Central memory CD8-positive, alpha-beta T cell (primary cell): ENCODE results near the gene APOC1.
A peak's percentile ranks its signal among the peaks of the same experiment; 100 is the strongest.
"Not testable (repeated sequence)": the region's sequence is repeated elsewhere in the genome, so short reads cannot be mapped to it uniquely, and the experiment has no call there.

Experiments
- ATAC-seq: fragments of 150-1000 bp; cut with Tn5 transposase; replicated peaks from 2 replicates; pipeline ENCODE4 v1.10.0; 2022; ENCODE audit warnings: mild to moderate bottlenecking, moderate FRiP score, moderate number of reproducible peaks; ENCODE audit not compliant: poor library complexity, severe bottlenecking; ENCODE audit errors: extremely low read depth
- DNase-seq, 2 donors: peaks; one replicate each; pipeline ENCODE4 v3.0.0; 2021; ENCODE audit warnings: low spot score in 2 of 2
- H3K27ac Mint-ChIP-seq: one replicate; pipeline ENCODE4 v1.8.0; 2022; ENCODE audit warnings: low read depth, mild to moderate bottlenecking, moderate library complexity, mixed read lengths
- H3K27me3 Mint-ChIP-seq: one replicate; pipeline ENCODE4 v1.8.0; 2022; ENCODE audit warnings: mixed read lengths
- H3K36me3 Mint-ChIP-seq: one replicate; pipeline ENCODE4 v1.8.0; 2022; ENCODE audit warnings: mild to moderate bottlenecking, moderate library complexity, mixed read lengths; ENCODE audit not compliant: insufficient read depth
- H3K4me1 Mint-ChIP-seq: one replicate; pipeline ENCODE4 v1.8.0; 2022; ENCODE audit warnings: mixed read lengths
- H3K4me3 Mint-ChIP-seq: one replicate; pipeline ENCODE4 v1.8.0; 2022; ENCODE audit warnings: mild to moderate bottlenecking, moderate library complexity, mixed read lengths
- H3K9me3 Mint-ChIP-seq: one replicate; pipeline ENCODE4 v1.8.0; 2022; ENCODE audit warnings: mixed read lengths

Gene APOC1

DNA sequence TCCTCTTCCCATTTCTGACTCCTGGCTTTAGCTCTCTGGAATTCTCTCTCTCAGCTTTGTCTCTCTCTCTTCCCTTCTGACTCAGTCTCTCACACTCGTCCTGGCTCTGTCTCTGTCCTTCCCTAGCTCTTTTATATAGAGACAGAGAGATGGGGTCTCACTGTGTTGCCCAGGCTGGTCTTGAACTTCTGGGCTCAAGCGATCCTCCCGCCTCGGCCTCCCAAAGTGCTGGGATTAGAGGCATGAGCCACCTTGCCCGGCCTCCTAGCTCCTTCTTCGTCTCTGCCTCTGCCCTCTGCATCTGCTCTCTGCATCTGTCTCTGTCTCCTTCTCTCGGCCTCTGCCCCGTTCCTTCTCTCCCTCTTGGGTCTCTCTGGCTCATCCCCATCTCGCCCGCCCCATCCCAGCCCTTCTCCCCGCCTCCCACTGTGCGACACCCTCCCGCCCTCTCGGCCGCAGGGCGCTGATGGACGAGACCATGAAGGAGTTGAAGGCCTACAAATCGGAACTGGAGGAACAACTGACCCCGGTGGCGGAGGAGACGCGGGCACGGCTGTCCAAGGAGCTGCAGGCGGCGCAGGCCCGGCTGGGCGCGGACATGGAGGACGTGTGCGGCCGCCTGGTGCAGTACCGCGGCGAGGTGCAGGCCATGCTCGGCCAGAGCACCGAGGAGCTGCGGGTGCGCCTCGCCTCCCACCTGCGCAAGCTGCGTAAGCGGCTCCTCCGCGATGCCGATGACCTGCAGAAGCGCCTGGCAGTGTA is 6.2 kb upstream of the APOC1 start:
- H3K27me3 Mint-ChIP-seq = peaks cover 55% of the 10 kb centered on the region
- ATAC-seq = no peak
- peaks cover 6% of the 10 kb centered on the region for H3K36me3 Mint-ChIP-seq
- H3K4me1 Mint-ChIP-seq = peaks cover 6% of the 10 kb centered on the region
- H3K4me3 Mint-ChIP-seq = no peak overlapping the region
- no peaks in the 10 kb centered on the region for H3K9me3 Mint-ChIP-seq
- H3K27ac Mint-ChIP-seq = no peak overlapping the region
- no peak for DNase-seq

DNA sequence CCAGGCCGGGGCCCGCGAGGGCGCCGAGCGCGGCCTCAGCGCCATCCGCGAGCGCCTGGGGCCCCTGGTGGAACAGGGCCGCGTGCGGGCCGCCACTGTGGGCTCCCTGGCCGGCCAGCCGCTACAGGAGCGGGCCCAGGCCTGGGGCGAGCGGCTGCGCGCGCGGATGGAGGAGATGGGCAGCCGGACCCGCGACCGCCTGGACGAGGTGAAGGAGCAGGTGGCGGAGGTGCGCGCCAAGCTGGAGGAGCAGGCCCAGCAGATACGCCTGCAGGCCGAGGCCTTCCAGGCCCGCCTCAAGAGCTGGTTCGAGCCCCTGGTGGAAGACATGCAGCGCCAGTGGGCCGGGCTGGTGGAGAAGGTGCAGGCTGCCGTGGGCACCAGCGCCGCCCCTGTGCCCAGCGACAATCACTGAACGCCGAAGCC is 5.6 kb upstream of the APOC1 start:
- ATAC-seq = no peak
- H3K27me3 Mint-ChIP-seq = peaks cover 60% of the 10 kb centered on the region

DNA sequence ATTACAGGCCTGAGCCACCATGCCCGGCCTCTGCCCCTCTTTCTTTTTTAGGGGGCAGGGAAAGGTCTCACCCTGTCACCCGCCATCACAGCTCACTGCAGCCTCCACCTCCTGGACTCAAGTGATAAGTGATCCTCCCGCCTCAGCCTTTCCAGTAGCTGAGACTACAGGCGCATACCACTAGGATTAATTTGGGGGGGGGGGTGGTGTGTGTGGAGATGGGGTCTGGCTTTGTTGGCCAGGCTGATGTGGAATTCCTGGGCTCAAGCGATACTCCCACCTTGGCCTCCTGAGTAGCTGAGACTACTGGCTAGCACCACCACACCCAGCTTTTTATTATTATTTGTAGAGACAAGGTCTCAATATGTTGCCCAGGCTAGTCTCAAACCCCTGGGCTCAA is 4.6 kb upstream of the APOC1 start:
- ATAC-seq = no peak
- no peak for DNase-seq
- Mint-ChIP-seq H3K36me3 (peaks cover 2% of the 10 kb centered on the region), H3K27me3 (peaks cover 70% of the 10 kb centered on the region), H3K9me3 (no peaks in the 10 kb centered on the region), H3K4me3 (no peak overlapping the region), H3K27ac (no peak overlapping the region), H3K4me1 (peaks cover 14% of the 10 kb centered on the region)

More for the DNA sequence above, 5.6 kb upstream of the APOC1 start:
- Mint-ChIP-seq H3K9me3 (no peaks in the 10 kb centered on the region), H3K36me3 (peaks cover 4% of the 10 kb centered on the region), H3K4me3 (no peak overlapping the region), H3K4me1 (peaks cover 6% of the 10 kb centered on the region), H3K27ac (no peak overlapping the region)
- no peak for DNase-seq

DNA sequence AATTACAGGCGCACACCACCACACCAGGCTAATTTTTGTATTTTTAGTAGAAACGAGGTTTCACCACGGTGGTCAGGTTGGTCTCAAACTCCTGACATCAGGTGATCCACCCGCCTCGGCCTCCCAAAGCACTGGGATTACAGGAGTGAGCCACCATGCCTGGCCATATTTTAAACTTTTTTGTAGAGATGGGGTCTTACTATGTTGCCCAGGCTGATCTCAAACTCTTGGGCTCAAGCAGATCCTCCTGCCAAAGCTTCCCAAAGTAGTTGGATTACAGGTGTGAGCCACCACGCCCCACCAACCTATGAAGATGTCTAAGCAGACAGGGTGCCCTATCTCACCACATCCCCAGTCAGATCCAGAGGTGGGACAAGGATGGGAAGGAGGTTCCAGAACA is 2.5 kb upstream of the APOC1 start:
- not testable (repeated sequence) for H3K36me3 Mint-ChIP-seq, DNase-seq, ATAC-seq, H3K9me3 Mint-ChIP-seq, H3K27ac Mint-ChIP-seq, H3K4me3 Mint-ChIP-seq
- H3K27me3 Mint-ChIP-seq = peaks cover 55% of the 10 kb centered on the region
- H3K4me1 Mint-ChIP-seq = peaks cover 11% of the 10 kb centered on the region

DNA sequence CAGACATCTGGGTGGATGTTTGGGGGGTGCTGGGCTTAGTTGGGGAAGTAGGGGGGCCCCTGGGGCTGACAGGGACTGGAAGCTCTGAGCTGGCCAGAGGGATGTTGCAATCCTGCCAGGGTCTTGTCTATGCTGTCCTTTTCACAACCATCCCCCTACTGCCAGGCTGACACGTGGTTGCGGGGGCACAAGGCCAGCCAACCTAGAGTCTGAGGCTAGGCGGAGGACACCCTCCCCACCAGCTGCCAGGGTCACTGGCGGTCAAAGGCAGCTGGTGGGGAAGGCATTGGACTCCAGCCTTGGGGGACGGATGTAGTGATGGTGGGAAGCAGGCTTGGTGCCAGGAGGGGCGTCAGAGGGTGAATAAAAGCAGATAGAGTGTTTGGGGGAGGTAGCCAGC is 1.6 kb upstream of the APOC1 start:
- DNase-seq (no peak), ATAC-seq (no peak)
- Mint-ChIP-seq H3K4me3 (no peak overlapping the region), H3K4me1 (peaks cover 11% of the 10 kb centered on the region), H3K27me3 (peaks cover 46% of the 10 kb centered on the region), H3K27ac (no peak overlapping the region), H3K36me3 (no peaks in the 10 kb centered on the region), H3K9me3 (no peaks in the 10 kb centered on the region)

DNA sequence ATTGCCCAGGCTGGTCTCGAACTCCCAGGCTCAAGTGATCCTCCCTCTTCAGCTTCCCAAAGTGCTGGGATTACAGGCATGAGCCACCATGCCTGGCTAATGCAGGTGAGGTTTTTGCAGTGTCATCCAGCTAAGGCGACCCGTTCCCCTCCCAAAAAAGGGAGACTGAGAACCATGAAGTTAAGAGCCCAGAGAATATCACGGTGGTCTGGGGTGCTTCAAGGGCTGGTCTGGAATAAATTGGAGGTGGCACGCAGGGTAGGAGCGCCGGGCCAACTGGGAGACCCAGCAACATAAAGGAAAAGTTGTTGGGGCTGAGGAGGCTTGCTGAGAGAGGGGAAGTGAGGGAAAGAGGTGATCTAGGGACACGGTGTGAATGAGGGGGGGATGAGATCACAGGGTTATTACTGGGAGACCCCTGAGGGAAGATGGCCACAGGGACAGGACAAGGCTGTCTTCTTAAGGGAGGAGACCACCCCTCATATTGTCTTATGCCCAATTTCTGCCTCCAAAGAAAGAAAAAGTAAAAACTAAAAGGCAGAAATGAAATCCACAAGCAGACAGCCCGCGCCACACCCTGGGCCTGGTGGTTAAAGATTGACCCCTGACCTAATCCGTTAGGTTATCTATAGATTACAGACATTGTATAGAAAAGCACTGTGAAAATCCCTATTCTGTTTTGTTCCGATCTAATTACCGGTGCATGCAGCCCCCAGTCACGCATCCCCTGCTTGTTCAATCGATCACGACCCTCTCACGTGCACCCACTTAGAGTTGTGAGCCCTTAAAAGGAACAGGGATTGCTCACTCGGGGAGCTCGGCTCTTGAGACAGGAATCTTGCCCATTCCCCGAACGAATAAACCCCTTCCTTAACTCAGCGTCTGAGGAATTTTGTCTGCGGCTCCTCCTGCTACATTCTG is 636 bp upstream of the APOC1 start:
- not testable (repeated sequence) for H3K27ac Mint-ChIP-seq, DNase-seq, ATAC-seq, H3K36me3 Mint-ChIP-seq, H3K9me3 Mint-ChIP-seq
- H3K27me3 Mint-ChIP-seq = peaks cover 46% of the 10 kb centered on the region
- peak overlapping the region; percentile 84 for H3K4me3 Mint-ChIP-seq
- peaks cover 11% of the 10 kb centered on the region for H3K4me1 Mint-ChIP-seq

DNA sequence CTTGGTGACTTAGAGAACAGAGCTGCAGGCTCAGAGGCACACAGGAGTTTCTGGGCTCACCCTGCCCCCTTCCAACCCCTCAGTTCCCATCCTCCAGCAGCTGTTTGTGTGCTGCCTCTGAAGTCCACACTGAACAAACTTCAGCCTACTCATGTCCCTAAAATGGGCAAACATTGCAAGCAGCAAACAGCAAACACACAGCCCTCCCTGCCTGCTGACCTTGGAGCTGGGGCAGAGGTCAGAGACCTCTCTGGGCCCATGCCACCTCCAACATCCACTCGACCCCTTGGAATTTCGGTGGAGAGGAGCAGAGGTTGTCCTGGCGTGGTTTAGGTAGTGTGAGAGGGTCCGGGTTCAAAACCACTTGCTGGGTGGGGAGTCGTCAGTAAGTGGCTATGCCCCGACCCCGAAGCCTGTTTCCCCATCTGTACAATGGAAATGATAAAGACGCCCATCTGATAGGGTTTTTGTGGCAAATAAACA is 9.9 kb downstream of the APOC1 start:
- DNase-seq (no peak), ATAC-seq (no peak)
- Mint-ChIP-seq H3K4me3 (no peak overlapping the region), H3K4me1 (peaks cover 6% of the 10 kb centered on the region), H3K27me3 (peaks cover 36% of the 10 kb centered on the region), H3K36me3 (no peaks in the 10 kb centered on the region), H3K9me3 (no peaks in the 10 kb centered on the region), H3K27ac (no peak overlapping the region)

DNA sequence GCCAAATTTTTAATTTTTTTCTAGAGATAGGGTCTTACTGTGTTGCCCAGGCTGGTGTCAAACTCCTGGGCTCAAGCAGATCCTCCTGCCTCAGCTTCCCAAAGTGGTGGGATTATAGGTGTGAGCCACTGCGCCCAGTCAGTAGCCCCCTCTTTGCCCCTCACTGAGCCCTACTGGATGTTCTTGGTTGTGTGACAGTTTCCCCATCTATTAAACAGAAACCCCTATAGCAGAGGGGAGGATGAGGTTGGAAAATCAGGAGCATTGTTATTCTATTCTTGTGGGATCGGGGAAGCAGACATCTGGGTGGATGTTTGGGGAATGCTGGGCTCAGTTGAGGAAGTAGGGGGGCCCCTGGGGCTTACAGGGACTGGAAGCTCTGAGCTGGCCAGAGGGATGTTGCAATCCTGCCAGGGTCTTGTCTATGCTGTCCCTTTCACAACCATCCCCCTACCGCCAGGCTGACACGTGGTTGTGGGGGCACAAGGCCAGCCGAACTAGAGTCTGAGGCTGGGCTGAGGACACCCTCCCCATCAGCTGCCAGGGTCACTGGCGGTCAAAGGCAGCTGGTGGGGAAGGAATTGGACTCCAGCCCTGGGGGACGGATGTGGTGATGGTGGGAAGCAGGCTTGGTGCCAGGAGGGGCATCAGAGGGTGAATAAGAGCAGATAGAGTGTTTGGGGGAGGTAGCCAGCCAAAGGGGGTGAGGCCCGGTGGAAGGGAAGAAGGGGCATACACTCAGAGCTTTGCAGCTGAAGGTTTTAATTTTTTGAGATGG is 10.9 kb downstream of the APOC1 start:
- ATAC-seq (no peak), DNase-seq (no peak)
- H3K9me3 Mint-ChIP-seq = no peaks in the 10 kb centered on the region
- peaks cover 6% of the 10 kb centered on the region for H3K4me1 Mint-ChIP-seq
- peaks cover 36% of the 10 kb centered on the region for H3K27me3 Mint-ChIP-seq
- no peak overlapping the region for H3K4me3 Mint-ChIP-seq
- no peak overlapping the region for H3K27ac Mint-ChIP-seq
- no peaks in the 10 kb centered on the region for H3K36me3 Mint-ChIP-seq

DNA sequence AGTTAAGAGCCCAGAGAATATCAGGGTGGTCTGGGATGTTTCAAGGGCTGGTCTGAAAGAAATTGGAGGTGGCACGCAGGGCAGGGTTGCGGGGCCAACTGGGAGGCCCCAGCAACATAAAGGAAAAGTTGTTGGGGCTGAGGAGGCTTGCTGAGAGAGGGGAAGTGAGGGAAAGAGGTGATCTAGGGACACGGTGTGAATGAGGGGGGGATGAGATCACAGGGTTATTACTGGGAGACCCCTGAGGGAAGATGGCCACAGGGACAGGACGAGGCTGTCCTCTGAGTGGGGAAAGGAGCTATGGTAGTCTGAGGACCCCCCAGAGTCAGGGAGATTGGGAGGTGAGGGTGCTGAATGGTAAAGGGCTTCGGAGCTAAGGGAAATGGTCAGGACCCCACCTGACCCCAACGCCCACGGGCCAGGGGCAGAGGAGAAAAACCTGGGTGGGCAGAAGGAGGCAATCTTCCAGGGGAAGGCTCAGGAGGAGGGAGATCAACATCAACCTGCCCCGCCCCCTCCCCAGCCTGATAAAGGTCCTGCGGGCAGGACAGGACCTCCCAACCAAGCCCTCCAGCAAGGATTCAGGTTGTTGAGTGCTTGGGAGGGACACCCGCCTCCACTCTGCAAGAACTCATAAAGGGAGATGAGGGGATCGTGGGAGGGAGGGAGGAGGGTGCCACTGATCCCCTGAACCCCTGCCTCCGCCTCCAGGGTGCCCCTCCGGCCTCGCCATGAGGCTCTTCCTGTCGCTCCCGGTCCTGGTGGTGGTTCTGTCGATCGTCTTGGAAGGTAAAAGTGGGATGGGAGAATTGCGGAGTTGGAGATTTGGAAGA is 12.1 kb downstream of the APOC1 start:
- H3K4me1 Mint-ChIP-seq, H3K36me3 Mint-ChIP-seq, H3K9me3 Mint-ChIP-seq, DNase-seq, ATAC-seq, H3K27ac Mint-ChIP-seq, H3K4me3 Mint-ChIP-seq: not testable (repeated sequence)
- H3K27me3 Mint-ChIP-seq = peaks cover 36% of the 10 kb centered on the region

DNA sequence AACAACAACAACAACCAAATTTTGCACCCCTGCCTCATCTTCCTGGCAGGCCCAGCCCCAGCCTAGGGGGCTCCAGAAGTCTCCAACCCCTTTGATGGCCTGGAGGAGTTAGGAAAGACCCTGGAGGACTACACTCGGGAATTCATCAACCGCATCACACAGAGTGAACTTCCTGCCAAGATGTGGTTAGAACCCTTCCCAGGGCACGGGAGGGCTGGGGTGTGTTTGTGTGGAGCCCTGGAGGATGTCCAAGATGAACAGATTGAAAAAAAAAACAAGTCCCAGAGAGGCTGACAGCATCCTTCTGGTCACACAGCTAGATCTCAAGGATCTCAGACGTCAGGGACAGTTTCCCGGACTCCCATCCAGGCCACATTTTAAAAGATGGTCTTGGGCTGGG is 13.3 kb downstream of the APOC1 start:
- no peaks in the 10 kb centered on the region for H3K9me3 Mint-ChIP-seq
- no peak for DNase-seq
- peaks cover 6% of the 10 kb centered on the region for H3K4me1 Mint-ChIP-seq
- H3K4me3 Mint-ChIP-seq = no peak overlapping the region
- no peak for ATAC-seq
- no peaks in the 10 kb centered on the region for H3K36me3 Mint-ChIP-seq
- peaks cover 33% of the 10 kb centered on the region for H3K27me3 Mint-ChIP-seq
- no peak overlapping the region for H3K27ac Mint-ChIP-seq

DNA sequence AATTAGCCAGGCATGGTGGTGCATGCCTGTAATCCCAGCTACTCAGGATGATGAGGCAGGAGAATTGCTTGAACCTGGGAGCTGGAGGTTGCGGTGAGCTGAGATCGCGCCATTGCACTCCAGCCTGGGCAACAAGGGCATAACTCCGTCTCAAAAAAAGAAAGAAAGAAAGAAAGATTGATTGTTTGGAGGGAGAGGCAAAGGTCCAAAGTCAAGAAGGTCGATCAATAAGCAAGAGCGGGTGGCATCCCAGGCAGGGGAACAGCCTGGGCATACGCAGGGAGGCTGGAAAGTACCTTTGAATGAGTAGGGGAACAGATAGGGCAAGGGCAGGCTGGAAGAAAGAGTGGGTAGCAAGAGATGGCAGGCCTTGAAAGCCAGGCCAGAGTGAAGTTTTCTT is 15.7 kb downstream of the APOC1 start:
- Mint-ChIP-seq H3K4me3 (no peak overlapping the region), H3K4me1 (peaks cover 6% of the 10 kb centered on the region), H3K36me3 (no peaks in the 10 kb centered on the region), H3K27me3 (peaks cover 23% of the 10 kb centered on the region), H3K9me3 (no peaks in the 10 kb centered on the region), H3K27ac (no peak overlapping the region)
- no peak for ATAC-seq
- no peak for DNase-seq

DNA sequence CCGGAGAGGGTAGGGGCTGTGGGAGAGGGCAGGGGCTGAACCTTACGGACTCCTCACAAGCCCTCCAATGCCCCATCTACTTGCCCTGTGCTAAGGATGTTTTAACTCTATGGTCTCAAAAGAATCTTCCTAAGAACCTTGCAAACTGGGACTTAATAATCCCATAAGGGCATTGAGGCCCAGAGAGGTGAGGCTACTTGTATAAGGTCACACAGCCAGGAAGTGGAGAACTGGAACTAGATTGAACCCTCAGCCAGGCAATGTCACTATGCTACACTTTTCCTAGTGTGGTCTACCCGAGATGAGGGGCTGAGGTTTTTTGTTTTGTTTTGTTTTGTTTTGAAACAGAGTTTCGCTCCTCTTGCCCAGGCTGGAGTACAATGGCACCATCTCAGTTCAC is 17.1 kb downstream of the APOC1 start:
- ATAC-seq (no peak), DNase-seq (no peak)
- Mint-ChIP-seq H3K27me3 (peaks cover 9% of the 10 kb centered on the region), H3K27ac (no peak overlapping the region), H3K4me3 (no peak overlapping the region), H3K4me1 (peaks cover 6% of the 10 kb centered on the region), H3K36me3 (no peaks in the 10 kb centered on the region), H3K9me3 (no peaks in the 10 kb centered on the region)
